Stomach (tissue), 4 donors: Measurements from ENCODE around the gene ARID3B.
"Not testable (repeated sequence)": the region's sequence is repeated elsewhere in the genome, so short reads cannot be mapped to it uniquely, and the experiment has no call there.

Source experiments
- CTCF ChIP-seq, 7 experiments: fragments of 450-650 bp in 4 of 7; fragments of 200-600 bp in 3 of 7; sonication (generic) in 3 of 7; IDR thresholded peaks; one replicate each; pipeline ENCODE4 v1.5.1; 2016 to 2019; ENCODE audit warnings: antibody characterized with exemption in 7 of 7, control low read depth in 2 of 7, mild to moderate bottlenecking in 1 of 7
- EP300 ChIP-seq: sonication (generic); formaldehyde crosslinking; IDR thresholded peaks from one replicate; pipeline ENCODE4 v1.6.1; 2017; ENCODE audit warnings: antibody characterized with exemption
- POLR2A ChIP-seq, 4 donors: fragments of 450-650 bp; IDR thresholded peaks; one replicate each; pipeline ENCODE4 v1.6.1; 2016; ENCODE audit warnings: antibody characterized with exemption in 4 of 4, control low read depth in 2 of 4, mild to moderate bottlenecking in 1 of 4, moderate library complexity in 1 of 4

GRCh38 chr15:74596736-74597135, 55.7 kb downstream of the ARID3B start:
- TF ChIP-seq CTCF (IDR thresholded peaks at IDR 0.05); POLR2A (IDR thresholded peaks at IDR 0.05); EP300: not testable (repeated sequence)
